HL-60 (cell line): ENCODE measurements around the gene KDM5B.
"Not testable (repeated sequence)": the region's sequence is repeated elsewhere in the genome, so short reads cannot be mapped to it uniquely, and the experiment has no call there.

Experiments used
- DNase-seq, 2 experiments: peaks; one replicate each; pipeline ENCODE4 v3.0.0-alpha.2; 2010 to 2020; ENCODE audit warnings: low read depth in 1 of 2, low spot score in 1 of 2
- H3K27ac ChIP-seq: fragments of 250-450 bp; sonication (Bioruptor Pico); replicated peaks from 2 replicates; pipeline ENCODE4 v1.5.1; 2020; ENCODE audit warnings: mild to moderate bottlenecking, moderate library complexity
- H3K27me3 ChIP-seq: fragments of 250-450 bp; sonication (Bioruptor Pico); 2 replicates; pipeline ENCODE4 v1.5.1; 2021; ENCODE audit warnings: mild to moderate bottlenecking, moderate library complexity; ENCODE audit not compliant: insufficient read depth, poor library complexity, severe bottlenecking
- H3K4me3 ChIP-seq: replicated peaks from 2 replicates; pipeline ENCODE4 v1.5.1; 2011; ENCODE audit warnings: mild to moderate bottlenecking, control low read depth, low read length; ENCODE audit not compliant: insufficient read depth
- CTCF ChIP-seq: IDR thresholded peaks from one replicate; pipeline ENCODE4 v1.5.1; 2011; ENCODE audit warnings: low read length, control low read depth, inconsistent platforms; ENCODE audit not compliant: insufficient read depth
- GABPA ChIP-seq: IDR thresholded peaks from 2 replicates; pipeline ENCODE4 v1.6.1; 2012; ENCODE audit warnings: low read depth
- POLR2AphosphoS5 ChIP-seq: IDR thresholded peaks from 2 replicates; pipeline ENCODE4 v1.6.1; 2012; ENCODE audit warnings: low read depth
- SPI1 ChIP-seq: IDR thresholded peaks from 2 replicates; pipeline ENCODE4 v1.6.1; 2012; ENCODE audit warnings: low read depth, mild to moderate bottlenecking, borderline replicate concordance
- TF ChIP-seq, protein P1 (sequence below): IDR thresholded peaks from 2 replicates; pipeline ENCODE4 v1.6.1; 2012; ENCODE audit warnings: low read depth; ENCODE audit not compliant: insufficient replicate concordance

The KDM5B gene

GRCh38 chr1:202716654-202717053 is 91.6 kb downstream of the KDM5B start:
- H3K27me3 ChIP-seq: peaks cover 24% of the 10 kb centered on the region
- TF ChIP-seq SPI1 (no peak), CTCF (no peak), POLR2AphosphoS5 (no peak), GABPA (no peak)
- TF ChIP-seq, protein P1, sequence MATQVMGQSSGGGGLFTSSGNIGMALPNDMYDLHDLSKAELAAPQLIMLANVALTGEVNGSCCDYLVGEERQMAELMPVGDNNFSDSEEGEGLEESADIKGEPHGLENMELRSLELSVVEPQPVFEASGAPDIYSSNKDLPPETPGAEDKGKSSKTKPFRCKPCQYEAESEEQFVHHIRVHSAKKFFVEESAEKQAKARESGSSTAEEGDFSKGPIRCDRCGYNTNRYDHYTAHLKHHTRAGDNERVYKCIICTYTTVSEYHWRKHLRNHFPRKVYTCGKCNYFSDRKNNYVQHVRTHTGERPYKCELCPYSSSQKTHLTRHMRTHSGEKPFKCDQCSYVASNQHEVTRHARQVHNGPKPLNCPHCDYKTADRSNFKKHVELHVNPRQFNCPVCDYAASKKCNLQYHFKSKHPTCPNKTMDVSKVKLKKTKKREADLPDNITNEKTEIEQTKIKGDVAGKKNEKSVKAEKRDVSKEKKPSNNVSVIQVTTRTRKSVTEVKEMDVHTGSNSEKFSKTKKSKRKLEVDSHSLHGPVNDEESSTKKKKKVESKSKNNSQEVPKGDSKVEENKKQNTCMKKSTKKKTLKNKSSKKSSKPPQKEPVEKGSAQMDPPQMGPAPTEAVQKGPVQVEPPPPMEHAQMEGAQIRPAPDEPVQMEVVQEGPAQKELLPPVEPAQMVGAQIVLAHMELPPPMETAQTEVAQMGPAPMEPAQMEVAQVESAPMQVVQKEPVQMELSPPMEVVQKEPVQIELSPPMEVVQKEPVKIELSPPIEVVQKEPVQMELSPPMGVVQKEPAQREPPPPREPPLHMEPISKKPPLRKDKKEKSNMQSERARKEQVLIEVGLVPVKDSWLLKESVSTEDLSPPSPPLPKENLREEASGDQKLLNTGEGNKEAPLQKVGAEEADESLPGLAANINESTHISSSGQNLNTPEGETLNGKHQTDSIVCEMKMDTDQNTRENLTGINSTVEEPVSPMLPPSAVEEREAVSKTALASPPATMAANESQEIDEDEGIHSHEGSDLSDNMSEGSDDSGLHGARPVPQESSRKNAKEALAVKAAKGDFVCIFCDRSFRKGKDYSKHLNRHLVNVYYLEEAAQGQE: no peak
- DNase-seq: no peak

GRCh38 chr1:202714202-202714601 is 94.0 kb downstream of the KDM5B start:
- peaks cover 49% of the 10 kb centered on the region for H3K27me3 ChIP-seq
- not testable (repeated sequence) for DNase-seq, H3K4me3 ChIP-seq, H3K27ac ChIP-seq

More at GRCh38 chr1:202716654-202717053, 91.6 kb downstream of the KDM5B start:
- no peak overlapping the region for H3K27ac ChIP-seq
- H3K4me3 ChIP-seq: no peak overlapping the region

DNA sequence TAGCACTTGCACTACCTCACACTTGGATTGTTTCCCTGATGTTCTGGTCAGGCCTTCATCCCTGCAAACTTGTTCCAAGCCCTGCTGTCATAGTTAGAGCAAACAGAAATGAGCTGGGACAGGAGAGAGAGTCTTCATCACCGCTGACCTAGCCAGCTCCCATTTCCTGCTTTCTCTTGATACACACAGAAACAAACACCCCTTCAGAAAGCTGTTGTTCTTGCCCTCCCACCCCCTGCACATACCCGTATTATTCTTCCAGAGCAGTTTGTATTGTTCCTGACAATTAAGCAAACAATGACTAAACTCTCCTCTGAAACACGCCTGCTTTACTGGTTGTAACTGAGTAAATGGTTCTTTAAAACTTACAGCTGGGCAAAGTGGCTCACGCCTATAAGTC is 95.1 kb downstream of the KDM5B start:
- Histone ChIP-seq H3K4me3 (no peak overlapping the region), H3K27ac (no peak overlapping the region), H3K27me3 (peaks cover 58% of the 10 kb centered on the region)
- TF ChIP-seq SPI1: no peak
- TF ChIP-seq, protein P1: no peak
- TF ChIP-seq GABPA: no peak
- no peak for TF ChIP-seq POLR2AphosphoS5
- no peak for TF ChIP-seq CTCF
- DNase-seq: no peak

- DNase-seq: no peak
- Histone ChIP-seq H3K27ac (no peak overlapping the region), H3K27me3 (peaks cover 62% of the 10 kb centered on the region), H3K4me3 (no peak overlapping the region)
- TF ChIP-seq CTCF (no peak), SPI1 (no peak), POLR2AphosphoS5 (no peak), GABPA (no peak)
- TF ChIP-seq, protein P1: no peak
Measured at GRCh38 chr1:202711949-202712635, 96.1 kb downstream of the KDM5B start.
